ENCODE measurements around the gene TLR6. TPM values are rescaled to one million over a fixed set of nuclear protein-coding genes. Genes with fewer than 3 reads are reported as not detected.

Gene TLR6
- total and polyA plus RNA-seq, 12 donors: 0.14 to 3.7 (median 1.2) TPM

DNA sequence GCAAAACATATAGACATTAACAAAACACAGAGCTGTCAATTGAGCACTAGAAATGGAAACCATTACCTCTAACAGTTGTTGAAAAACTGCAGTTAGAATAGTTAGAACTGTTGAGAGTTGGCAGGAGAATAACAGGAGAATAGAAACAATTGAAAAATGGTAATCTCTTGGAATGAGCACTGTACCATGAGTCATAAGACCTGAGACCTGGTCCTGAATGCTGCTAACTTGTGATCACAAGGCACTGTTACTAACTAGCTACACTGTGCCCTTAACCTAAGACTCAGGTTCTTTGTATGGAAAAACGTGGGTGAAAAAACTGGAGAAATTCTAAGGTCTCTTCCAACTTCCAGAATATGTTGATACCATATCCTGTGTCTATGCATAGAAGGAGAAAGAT is 40.3 kb upstream of the TLR6 start:
- Histone ChIP-seq H3K27me3 (no peaks in the 10 kb centered on the region), H3K9me3 (no peaks in the 10 kb centered on the region), H3K4me3 (no peak overlapping the region), H3K36me3 (peaks cover 0 to 77% (median 4%) of the 10 kb centered on the region in 9 donors), H3K27ac (no peak overlapping the region), H3K4me1 (no peaks in the 10 kb centered on the region)
- TF ChIP-seq CTCF (IDR thresholded peaks at IDR 0.05): no peak
- DNase-seq (no peak), ATAC-seq (no peak)
- 77 to 84% methylated on average over 1 of the region's 1 CpG for WGBS, 2 donors
- intact Hi-C loops (cut with DNase I): no loop called here

GRCh38 chr4:38894322-38894982 is 37.8 kb upstream of the TLR6 start:
- TF ChIP-seq CTCF (IDR thresholded peaks at IDR 0.05): no peak
- no peaks in the 10 kb centered on the region for H3K9me3 ChIP-seq
- H3K4me1 ChIP-seq: peaks cover 0 to 8% (median 0%) of the 10 kb centered on the region in 9 donors
- DNase-seq (no peak), ATAC-seq (no peak)
- H3K36me3 ChIP-seq: peaks cover 0 to 80% (median 7%) of the 10 kb centered on the region in 9 donors
- no peak overlapping the region for H3K4me3 ChIP-seq
- no peak overlapping the region for H3K27ac ChIP-seq
- intact Hi-C loops (cut with DNase I): no loop called here
- no peaks in the 10 kb centered on the region for H3K27me3 ChIP-seq
- WGBS, 2 donors: 91 to 95% methylated on average over 7 of the region's 7 CpGs

DNA sequence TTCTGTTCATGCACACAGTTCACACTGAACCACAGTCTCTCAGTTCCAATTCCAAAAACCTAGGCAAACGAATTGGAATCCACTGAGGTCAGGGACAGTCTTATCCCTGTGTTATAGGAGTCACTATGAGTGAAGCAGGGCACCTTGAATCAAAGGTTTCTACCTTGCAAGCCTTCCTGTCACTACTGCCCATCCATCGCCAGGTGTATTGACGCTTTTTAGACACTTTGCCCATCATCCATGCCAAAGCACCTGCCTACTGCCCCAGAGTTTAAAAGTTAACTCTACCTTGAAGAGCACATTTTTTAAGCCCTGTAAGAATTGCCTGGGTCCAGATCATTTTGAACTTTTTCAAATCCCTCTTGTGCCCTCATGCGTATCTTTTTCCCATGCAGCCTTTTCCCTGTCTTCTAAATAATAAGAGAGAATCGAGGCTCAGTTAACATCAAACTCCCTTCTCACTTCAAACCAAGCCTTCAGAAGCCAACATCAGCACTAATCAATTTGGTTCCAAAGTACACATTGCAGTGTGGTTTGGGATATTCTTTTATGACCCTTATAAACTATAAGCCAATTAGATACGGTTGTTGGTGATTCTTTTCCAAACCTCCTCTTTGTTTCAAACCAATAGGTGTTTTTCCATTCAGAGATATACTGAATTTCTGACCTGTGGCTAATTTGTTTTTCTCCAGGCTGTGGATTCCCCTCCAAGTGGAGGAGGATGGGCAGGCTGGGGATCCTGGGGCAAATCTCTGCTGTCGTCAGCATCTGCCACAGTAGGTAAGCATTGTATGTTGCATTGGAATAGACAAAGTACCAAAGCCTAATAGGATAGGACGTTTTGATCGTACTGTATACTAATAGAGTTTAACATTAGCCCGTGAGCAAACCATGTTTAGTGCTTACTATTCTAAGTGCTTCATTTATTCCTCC is 34.7 kb upstream of the TLR6 start:
- ATAC-seq (no peak), DNase-seq (no peak)
- H3K9me3 ChIP-seq: no peaks in the 10 kb centered on the region
- H3K27me3 ChIP-seq: no peaks in the 10 kb centered on the region
- 93% methylated on average over 10 of the region's 10 CpGs for WGBS, 2 donors
- peaks cover 0 to 17% (median 0%) of the 10 kb centered on the region in 9 donors for H3K4me1 ChIP-seq
- H3K27ac ChIP-seq: peak overlapping the region in 1 of 10 donors; percentile 11
- TF ChIP-seq CTCF (IDR thresholded peaks at IDR 0.05): no peak
- intact Hi-C loops (cut with DNase I): no loop called here
- peaks cover 0 to 73% (median 3%) of the 10 kb centered on the region in 9 donors for H3K36me3 ChIP-seq
- no peak overlapping the region for H3K4me3 ChIP-seq

- Histone ChIP-seq H3K4me1 (peaks cover 0 to 17% (median 3%) of the 10 kb centered on the region in 9 donors), H3K27me3 (no peaks in the 10 kb centered on the region), H3K4me3 (no peak overlapping the region), H3K27ac (peak overlapping the region in 7 of 10 donors; percentile 2 to 70 (median 24)), H3K9me3 (no peaks in the 10 kb centered on the region), H3K36me3 (peaks cover 0 to 60% (median 3%) of the 10 kb centered on the region in 9 donors)
- 93% methylated on average over 1 of the region's 1 CpG for WGBS, 2 donors
- ATAC-seq (peak in 2 of 8 donors; percentile 17 to 48), DNase-seq (no peak)
- no peak for TF ChIP-seq CTCF (IDR thresholded peaks at IDR 0.05)
- intact Hi-C loops (cut with DNase I): no loop called here
These were observed 32.5 kb upstream of the TLR6 start for GRCh38 chr4:38889143-38889542.
